K562 (cell line): ENCODE data around the gene NAV2.

Experiments
- CTCF ChIP-seq, 3 experiments: IDR thresholded peaks in 2 of 3; conservative IDR thresholded peaks in 1 of 3; 2 replicates each; pipeline ENCODE4 v1.5.1; 2011 to 2012; ENCODE audit warnings: low read length in 3 of 3, mild to moderate bottlenecking in 3 of 3, control low read depth in 2 of 3, improper control_type of control experiment in 1 of 3, inconsistent platforms in 1 of 3, low read depth in 1 of 3, mixed read lengths in 1 of 3, moderate library complexity in 1 of 3; ENCODE audit not compliant: insufficient read depth in 2 of 3
- FOS ChIP-seq: IDR thresholded peaks from 3 replicates; pipeline ENCODE4 v1.6.1; 2011; ENCODE audit not compliant: insufficient read length; ENCODE audit errors: extremely low read depth
- HCFC1 ChIP-seq: IDR thresholded peaks from 2 replicates; pipeline ENCODE4 v1.6.1; 2012; ENCODE audit warnings: low read depth, low read length, improper control_type of control experiment
- SAP30 ChIP-seq: fragments of 200-600 bp; sonication (generic); IDR thresholded peaks from 2 replicates; pipeline ENCODE4 v1.6.1; 2012; ENCODE audit warnings: borderline replicate concordance, low read depth, mild to moderate bottlenecking, moderate library complexity, low read length, control low read depth, inconsistent platforms; ENCODE audit not compliant: insufficient read depth, poor library complexity, severe bottlenecking
- ZNF24 ChIP-seq: fragments of 450-650 bp; IDR thresholded peaks from 2 replicates; pipeline ENCODE4 v1.6.1; 2016
- ZNF253 ChIP-seq: fragments of 250-450 bp; sonication (Bioruptor Pico); conservative IDR thresholded peaks from 2 replicates; pipeline ENCODE4 v1.6.1; 2021; ENCODE audit warnings: mild to moderate bottlenecking
- TF ChIP-seq, protein P1 (sequence below): fragments of 250-450 bp; sonication (Bioruptor Pico); IDR thresholded peaks from 2 replicates; pipeline ENCODE4 v1.5.0; 2020; ENCODE audit warnings: mild to moderate bottlenecking, borderline replicate concordance
- TF ChIP-seq, protein P2 (sequence below): sonication (generic); formaldehyde crosslinking; IDR thresholded peaks from 2 replicates; pipeline ENCODE4 v1.8.1; 2022; ENCODE audit warnings: missing genetic modification reagents
- TF ChIP-seq, protein P3 (sequence below): fragments of 250-450 bp; sonication (Bioruptor Pico); IDR thresholded peaks from 2 replicates; pipeline ENCODE4 v1.4.0; 2020; ENCODE audit warnings: mild to moderate bottlenecking, moderate library complexity

GRCh38 chr11:20064961-20065405, 352.3 kb downstream of the NAV2 start:
- TF ChIP-seq, protein P1, sequence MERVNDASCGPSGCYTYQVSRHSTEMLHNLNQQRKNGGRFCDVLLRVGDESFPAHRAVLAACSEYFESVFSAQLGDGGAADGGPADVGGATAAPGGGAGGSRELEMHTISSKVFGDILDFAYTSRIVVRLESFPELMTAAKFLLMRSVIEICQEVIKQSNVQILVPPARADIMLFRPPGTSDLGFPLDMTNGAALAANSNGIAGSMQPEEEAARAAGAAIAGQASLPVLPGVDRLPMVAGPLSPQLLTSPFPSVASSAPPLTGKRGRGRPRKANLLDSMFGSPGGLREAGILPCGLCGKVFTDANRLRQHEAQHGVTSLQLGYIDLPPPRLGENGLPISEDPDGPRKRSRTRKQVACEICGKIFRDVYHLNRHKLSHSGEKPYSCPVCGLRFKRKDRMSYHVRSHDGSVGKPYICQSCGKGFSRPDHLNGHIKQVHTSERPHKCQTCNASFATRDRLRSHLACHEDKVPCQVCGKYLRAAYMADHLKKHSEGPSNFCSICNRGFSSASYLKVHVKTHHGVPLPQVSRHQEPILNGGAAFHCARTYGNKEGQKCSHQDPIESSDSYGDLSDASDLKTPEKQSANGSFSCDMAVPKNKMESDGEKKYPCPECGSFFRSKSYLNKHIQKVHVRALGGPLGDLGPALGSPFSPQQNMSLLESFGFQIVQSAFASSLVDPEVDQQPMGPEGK (CRISPR knock-in tag) = no peak
- TF ChIP-seq FOS (no peak), HCFC1 (no peak), SAP30 (no peak), ZNF24 (no peak), ZNF253 (CRISPR knock-in tag) (no peak), CTCF (IDR thresholded peaks at IDR 0.05 in 2 of 3, conservative IDR thresholded peaks at IDR 0.05 in 1 of 3; ENCODE audit: insufficient read depth in 2 of 3, low read depth in 1 of 3, low read length in 3 of 3) (no peak)
- TF ChIP-seq, protein P2, sequence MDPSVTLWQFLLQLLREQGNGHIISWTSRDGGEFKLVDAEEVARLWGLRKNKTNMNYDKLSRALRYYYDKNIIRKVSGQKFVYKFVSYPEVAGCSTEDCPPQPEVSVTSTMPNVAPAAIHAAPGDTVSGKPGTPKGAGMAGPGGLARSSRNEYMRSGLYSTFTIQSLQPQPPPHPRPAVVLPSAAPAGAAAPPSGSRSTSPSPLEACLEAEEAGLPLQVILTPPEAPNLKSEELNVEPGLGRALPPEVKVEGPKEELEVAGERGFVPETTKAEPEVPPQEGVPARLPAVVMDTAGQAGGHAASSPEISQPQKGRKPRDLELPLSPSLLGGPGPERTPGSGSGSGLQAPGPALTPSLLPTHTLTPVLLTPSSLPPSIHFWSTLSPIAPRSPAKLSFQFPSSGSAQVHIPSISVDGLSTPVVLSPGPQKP (CRISPR knock-in tag) = no peak
- TF ChIP-seq, protein P3, sequence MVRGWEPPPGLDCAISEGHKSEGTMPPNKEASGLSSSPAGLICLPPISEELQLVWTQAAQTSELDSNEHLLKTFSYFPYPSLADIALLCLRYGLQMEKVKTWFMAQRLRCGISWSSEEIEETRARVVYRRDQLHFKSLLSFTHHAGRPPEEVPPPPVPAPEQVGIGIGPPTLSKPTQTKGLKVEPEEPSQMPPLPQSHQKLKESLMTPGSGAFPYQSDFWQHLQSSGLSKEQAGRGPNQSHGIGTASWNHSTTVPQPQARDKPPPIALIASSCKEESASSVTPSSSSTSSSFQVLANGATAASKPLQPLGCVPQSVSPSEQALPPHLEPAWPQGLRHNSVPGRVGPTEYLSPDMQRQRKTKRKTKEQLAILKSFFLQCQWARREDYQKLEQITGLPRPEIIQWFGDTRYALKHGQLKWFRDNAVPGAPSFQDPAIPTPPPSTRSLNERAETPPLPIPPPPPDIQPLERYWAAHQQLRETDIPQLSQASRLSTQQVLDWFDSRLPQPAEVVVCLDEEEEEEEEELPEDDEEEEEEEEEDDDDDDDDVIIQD = no peak
